GOT3 (cell line): ENCODE results near the gene SLIT1.

ENCODE experiments used
- DNase-seq: peaks from one replicate; lab custom pipeline; 2025; ENCODE audit warnings: mixed read lengths; lab: John Stamatoyannopoulos, UW

Gene SLIT1

DNA sequence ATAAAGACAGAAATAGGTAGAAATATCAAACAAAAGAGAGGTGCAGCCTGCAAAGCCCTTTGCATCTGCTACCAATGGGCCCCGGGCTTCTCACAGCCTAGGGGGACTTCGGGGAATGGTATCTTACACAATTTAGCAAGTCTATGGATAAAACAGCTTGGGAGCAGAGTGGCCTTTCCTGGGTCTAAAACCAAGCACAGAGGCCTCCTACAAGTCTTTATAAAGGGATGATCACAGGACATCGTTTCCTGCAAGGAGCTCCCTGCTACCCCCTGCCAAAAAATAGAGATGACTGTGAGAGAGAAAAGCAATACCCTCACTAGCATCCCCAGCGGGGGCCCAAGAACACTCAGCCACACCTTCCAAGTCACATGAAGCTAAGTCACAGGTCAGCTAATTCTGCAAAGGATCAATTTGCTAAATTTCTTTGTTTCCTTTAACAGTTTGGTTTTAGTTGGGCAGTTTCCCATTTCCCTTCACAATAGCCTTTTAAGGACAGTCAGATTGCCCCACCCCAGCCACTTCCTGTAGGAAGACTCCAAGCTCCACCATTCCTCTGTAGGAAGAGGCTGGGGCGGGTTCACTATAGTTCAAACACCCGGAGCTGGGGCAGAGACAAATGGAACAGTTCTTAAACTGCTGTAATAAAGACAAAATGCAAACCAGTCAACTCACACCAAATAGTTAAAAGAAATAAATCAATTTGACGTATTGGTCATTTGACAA, 105.5 kb downstream of the SLIT1 start:
- DNase-seq, result no peak

GRCh38 chr10:97079448-97079847, 106.3 kb downstream of the SLIT1 start:
- no peak for DNase-seq

- DNase-seq, result no peak
Observed at GRCh38 chr10:97078938-97079445, 106.8 kb downstream of the SLIT1 start.

GRCh38 chr10:97078261-97078937, 107.4 kb downstream of the SLIT1 start:
- DNase-seq, result no peak

- DNase-seq, result no peak
Observed at GRCh38 chr10:97076781-97077180, 109.0 kb downstream of the SLIT1 start.

DNA sequence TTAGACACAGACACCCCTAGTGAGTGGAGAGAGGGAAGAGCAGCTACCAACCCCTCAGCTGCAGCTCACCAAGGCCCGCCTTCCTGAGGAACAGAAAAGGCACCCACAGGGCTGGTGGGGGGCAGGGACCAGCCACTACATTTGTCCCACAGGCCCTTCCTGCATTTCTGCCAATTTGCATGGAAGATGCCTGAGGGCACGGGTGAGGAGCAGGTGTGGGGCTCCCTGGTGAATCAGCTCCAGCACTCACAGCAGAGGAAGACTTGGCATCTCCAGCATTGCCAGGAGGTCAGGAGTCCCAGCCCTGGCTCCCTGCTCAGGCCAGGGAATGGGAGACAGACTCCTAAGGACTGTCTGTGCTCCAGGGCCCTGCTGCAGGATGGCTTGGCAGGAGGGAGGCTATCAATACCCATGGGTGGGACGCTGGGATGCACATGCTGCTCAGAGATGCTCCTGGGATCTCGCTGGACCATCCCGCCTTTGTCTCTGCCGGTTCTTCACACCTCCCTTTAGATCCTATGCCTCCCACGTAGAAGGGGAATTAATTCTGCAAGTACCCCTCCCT, 109.7 kb downstream of the SLIT1 start:
- no peak for DNase-seq

- no peak for DNase-seq
Observed at GRCh38 chr10:97075421-97075820, 110.3 kb downstream of the SLIT1 start.

DNA sequence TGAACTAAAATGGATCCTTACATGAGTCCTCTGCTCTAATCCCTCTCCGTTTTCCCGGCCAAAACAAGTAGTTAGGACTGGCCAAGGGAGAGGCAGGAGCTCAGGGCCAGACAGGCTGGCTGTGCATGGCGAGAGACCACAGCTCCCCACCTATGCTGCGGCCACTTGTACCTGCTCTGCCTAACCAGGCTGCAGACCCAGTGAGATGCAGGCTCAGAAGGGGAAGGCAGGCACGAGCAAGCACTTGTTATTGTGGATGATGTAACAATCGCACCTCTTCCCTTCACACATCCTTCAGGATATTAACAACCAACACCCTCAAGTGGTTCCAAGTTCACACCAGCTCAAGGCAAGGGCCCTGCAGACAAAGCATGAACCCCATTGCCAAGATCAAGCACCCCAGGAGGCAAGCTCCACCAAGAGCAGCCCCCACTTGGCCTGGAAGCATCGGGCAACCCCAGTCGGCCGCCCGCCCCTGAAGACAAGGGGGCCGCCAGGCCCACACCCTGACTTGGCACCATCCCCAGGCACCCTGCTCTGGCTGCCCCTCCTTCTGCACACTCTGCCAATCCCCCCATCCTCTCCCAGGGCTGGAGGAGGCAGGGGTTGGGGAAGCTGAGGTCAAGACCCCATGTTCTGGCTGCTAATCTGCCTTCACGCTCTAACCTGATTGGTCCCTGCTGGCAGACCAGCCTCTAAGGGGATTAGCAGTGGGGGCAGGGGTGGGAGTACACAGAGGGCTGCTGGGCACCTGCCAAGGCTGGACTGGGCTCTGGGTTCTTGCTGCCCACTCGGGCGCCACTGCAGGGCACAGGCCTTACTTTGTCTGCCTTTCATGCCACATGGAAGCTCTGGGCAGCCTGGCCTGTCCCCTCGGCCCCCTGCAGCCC, 111.3 kb downstream of the SLIT1 start:
- DNase-seq, result no peak

DNA sequence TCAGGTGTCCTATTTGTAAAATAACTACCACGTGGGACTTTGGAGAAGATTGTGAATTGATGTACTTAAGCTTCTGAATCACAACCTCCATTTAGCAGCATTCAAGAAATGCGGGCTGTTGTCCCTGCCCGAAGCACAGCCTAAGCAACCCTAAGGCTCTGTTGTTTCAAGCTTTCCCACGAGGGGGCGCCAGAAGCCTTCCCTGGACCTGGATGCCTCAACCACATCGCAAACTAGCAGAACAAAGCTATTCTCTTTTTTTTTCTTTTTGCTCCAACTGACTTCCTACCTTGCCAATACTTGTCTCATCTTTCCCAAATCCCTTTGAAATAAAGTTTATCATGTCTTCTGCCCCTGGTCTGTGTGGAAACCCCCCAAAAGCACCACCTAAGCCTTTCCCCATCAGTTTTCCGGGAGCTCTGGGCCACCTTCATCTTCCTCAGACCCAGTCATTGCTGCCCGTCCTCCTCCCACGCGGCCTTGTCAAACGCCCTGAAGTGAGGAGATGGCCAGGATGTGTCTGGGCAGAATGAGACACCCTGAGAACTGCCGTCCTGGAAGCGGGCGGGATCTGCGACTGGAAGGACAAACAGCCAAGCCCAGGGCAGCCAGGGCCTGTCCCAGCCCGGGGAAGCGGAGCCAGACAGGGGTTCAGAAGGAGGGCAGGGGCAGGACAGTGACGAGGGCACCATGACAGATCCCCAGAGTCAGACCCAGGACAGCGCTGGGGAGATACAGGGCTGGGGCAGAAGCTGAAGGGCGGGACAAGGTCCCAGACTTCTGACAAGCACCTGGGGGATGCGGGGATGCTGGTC, 112.7 kb downstream of the SLIT1 start:
- peak; percentile 43 for DNase-seq

GRCh38 chr10:97071496-97071895, 114.3 kb downstream of the SLIT1 start:
- DNase-seq, result no peak

DNA sequence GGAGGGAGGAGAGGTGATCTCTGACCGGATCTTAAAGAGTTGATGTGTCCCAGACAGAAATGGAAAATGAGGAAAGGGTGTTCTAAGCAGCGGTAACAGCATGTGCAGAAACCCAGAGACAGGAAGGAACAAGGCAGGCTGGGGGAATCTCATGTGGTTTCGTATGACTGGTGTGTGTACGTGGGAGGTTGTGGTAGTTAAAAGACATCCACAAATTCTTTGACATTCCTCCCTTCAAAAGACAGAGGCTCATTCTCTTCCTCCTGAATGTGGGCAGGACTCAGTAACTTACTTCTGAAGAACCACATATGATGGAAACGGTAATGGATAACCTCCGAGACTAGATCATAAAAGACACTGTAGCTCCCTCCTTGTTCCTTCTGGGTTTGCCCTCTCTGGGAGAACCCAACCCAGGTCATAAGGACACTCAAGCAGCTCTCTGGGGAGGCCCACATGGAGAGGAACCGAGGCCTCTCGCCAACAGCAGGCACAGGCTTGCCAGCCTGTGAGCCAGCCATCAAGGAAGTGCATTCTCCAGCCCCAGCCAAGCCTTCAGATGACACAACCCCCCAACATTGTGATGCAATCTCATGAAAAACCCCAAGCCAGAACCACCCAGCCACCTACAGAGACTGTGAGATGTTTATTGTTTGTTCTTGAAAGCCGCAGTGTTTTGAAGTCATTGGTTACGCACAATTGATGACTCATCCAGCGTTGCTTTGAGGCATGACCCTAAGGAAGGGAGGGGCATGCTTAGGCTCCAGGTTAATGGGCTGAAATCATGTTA, 116.0 kb downstream of the SLIT1 start:
- DNase-seq, result no peak

DNA sequence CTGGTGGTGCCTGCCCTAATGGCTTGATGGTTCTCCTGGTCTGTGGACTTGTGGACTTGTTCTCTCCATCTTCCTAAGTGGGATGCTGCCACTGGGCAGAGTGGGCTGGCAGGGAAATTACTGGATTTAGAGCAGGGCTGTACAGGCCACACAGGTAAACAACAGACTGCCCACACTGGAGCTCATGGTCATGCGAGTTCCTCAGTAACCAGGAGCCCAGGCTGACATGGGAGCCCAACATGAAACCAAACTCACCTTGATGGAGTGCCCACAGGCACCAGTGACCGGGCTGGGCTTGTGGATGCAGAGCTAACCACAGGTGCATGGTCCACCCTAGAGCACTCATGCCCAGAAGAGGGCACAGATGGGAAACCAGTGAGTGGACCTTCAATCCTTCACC, 116.7 kb downstream of the SLIT1 start:
- DNase-seq, result no peak

DNA sequence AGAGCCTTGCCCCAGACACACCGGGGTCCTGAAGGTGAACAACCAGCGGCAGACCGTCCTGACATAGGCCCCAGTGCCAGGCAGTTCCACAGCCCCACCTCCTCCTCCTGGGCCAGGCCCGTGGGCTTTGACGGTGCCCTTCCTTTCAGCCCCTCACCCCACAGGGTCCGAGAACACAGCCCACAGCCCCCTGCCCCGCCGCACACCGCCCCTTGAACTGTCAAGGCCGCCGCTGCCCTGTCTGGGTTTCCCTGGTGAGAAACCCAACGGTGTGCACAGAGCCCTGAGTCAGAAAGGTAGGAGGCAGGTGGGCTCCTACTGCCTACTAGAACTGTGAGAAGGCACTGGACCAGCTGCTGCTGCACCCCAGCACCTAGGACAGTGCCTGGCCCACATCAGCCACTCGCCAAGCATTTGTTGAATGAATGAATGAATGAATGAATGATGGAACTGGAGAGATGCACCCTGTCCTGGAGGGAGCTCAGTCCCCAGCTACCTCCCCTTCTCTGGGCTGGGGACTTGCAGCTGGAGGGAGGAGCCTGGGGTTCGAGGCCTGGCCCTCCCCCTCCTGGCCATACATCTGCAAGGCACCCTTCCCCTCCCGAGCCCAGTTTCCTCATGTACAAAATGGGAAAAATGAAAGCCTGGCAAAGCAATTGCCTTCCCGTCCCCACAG, 117.9 kb downstream of the SLIT1 start:
- DNase-seq, result no peak

DNA sequence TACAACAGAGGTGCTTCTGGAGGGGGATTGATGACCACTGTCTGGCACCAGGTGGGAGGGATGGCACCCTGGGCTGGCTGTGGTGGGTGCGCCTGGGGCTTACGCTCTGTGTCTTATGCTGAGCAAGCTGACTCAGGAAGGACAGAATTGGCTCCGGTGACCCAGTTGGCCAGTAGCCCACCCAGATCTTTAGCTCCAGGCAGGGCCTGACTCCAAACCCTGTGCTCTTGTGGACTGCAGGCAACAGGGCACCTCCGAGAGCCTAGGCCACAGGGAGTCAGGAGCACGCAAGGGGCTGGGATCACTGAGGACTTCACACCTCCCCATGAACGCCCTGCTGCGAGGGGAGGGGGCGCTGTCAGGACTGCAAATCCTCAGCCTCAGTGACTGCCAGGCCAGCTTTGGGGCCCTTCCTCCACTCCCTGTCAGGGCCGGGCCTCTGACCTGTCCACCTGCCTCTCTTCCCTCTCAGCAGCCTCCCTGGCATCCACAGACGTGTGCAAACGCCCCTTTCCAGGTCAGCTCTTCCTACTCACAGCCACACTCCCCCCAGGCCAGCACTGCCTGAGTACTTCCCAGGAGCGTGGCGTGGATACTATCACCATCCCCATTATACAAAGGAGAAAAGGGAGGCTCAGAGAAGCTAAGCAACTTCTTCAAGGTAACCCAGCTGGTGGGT, 118.7 kb downstream of the SLIT1 start:
- no peak for DNase-seq

DNA sequence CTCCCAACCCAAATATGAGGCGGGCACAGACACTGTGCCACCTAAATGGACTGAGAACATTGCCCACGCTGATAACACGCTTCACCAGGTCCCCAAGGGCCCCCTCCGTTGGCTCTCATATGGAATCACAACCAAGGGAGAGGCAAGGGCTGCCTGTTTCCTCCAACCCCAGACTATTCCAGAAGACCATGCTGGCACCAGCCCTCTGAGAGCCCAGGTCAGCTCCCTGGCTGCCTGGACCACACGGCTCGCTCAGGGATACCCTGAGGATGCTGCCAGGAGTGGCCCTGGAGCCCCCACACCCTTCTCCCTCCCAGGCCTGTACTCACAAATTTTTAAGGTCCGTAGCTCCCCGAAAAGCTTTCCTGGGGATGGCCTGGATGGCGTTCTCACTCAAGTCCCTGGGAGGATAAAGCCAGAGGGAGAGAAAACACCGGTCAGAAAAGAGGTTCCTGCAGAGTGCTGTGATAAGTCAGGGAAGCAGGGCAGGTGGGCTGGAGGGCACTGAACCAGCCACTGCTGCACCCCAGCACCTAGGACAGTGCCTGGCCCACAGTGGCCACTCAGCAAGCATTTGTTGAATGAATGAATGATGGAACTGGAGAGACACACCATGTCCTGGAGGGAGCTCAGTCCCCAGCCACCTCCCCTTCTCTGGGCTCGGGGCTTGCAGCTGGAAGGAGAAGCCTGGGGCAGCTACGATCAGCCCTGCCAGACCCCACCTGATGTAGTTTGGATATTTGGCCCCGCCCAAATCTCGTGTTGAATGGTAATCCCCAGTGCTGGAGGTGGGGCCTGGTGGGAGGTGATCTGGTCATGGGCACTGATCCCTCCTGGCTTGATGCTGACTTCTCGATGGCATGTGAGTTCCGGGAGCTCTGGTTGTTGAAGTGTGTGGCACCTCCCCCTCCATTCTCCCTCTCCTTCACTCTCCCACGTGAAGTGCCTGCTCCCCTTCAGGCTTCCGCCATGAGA, 119.8 kb downstream of the SLIT1 start:
- no peak for DNase-seq

GRCh38 chr10:97065128-97065527, 120.6 kb downstream of the SLIT1 start:
- DNase-seq, result no peak

DNA sequence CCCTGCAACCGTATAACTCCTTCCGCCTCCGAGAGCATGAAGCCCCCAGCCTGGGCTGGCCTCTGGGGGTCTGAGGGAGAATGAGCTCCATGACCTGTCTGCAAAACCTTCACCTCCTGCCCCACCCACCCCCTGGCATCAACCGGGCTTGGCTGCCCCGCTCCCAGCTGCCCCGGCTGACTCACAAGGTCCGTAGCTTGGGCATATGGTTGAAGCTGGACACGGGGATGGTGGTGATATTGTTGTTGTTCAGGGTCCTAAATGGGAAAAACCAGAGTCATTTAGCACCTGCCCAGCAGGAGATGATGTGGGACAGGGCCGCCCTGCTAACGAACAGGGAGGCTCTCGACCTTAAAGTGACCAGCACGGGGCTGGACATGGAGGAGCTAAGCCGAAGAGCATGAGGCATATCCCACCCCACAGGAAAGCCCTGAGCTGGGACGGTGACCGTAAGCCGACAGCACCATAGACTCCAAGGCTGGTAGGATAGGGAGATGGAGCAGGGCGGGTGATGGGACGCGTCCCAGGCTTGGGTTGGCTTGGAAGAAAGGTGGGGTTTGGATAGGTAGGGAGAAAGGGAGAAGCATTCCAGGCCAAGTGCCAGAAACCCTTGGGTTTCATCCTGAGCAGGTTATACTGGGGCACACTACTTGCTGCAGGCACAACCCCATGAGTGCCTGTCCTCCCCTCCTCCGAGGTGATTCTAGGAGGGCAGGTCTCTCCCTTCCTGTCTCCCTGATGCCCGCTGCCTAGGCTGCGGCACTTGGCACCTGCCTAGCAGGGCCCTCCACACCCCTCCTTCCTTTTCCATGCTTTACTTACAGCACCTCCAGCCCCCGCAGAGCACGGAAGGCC, 121.5 kb downstream of the SLIT1 start:
- no peak for DNase-seq
